Esophagus muscularis mucosa (tissue), 4 donors: Measurements from ENCODE around the gene KRTAP19-8. TPM values are rescaled to one million over a fixed set of nuclear protein-coding genes. Genes with fewer than 3 reads are reported as not detected.

Experiments used
- DNase-seq: peaks from one replicate; pipeline ENCODE4 v3.0.0-alpha.2; 2017; ENCODE audit errors: extremely low spot score
- H3K27ac ChIP-seq, 4 donors: fragments of 200-600 bp; sonication (generic); replicated peaks in 1 of 4; 1 replicate in 3 of 4; 2 replicates in 1 of 4; pipeline ENCODE4 v1.5.1; 2016 to 2019; ENCODE audit warnings: mild to moderate bottlenecking in 1 of 4
- H3K27me3 ChIP-seq, 4 donors: fragments of 200-600 bp; sonication (generic); one replicate each; pipeline versions ENCODE4 v1.5.1 to v1.6.0; 2016 to 2019
- H3K36me3 ChIP-seq, 4 donors: fragments of 200-600 bp; sonication (generic); one replicate each; pipeline ENCODE4 v1.5.1; 2016 to 2019
- H3K4me1 ChIP-seq, 4 donors: fragments of 200-600 bp; sonication (generic); one replicate each; pipeline ENCODE4 v1.5.1; 2016 to 2019
- H3K4me3 ChIP-seq, 4 donors: fragments of 200-600 bp; sonication (generic); 1 replicate in 2 of 4; 2 replicates in 2 of 4; pipeline ENCODE4 v1.5.1; 2016 to 2019; ENCODE audit warnings: mild to moderate bottlenecking in 4 of 4, moderate library complexity in 1 of 4
- H3K9me3 ChIP-seq, 4 donors: fragments of 200-600 bp; sonication (generic); 1 replicate in 3 of 4; 2 replicates in 1 of 4; pipeline ENCODE4 v1.5.1; 2016 to 2019
- CTCF ChIP-seq, 3 experiments: fragments of 200-600 bp in 2 of 3; fragments of 450-650 bp in 1 of 3; sonication (generic) in 2 of 3; IDR thresholded peaks; one replicate each; pipeline ENCODE4 v1.5.1; 2017 to 2019; ENCODE audit warnings: antibody characterized with exemption in 3 of 3, mild to moderate bottlenecking in 2 of 3, moderate library complexity in 1 of 3
- EP300 ChIP-seq: sonication (generic); formaldehyde crosslinking; IDR thresholded peaks from one replicate; pipeline ENCODE4 v1.6.1; 2017; ENCODE audit warnings: antibody characterized with exemption
- POLR2A ChIP-seq: fragments of 450-650 bp; IDR thresholded peaks from one replicate; pipeline ENCODE4 v1.6.1; 2017; ENCODE audit warnings: antibody characterized with exemption, moderate library complexity, mild to moderate bottlenecking, low read depth
- POLR2AphosphoS5 ChIP-seq, 2 donors: sonication (generic); formaldehyde crosslinking; IDR thresholded peaks; one replicate each; pipeline ENCODE4 v1.6.1; 2017; ENCODE audit warnings: antibody characterized with exemption in 2 of 2
- WGBS: methylation state at CpG from one replicate; pipeline ENCODE4 v1.1.5; 2018; 5-methylcytosine and 5-hydroxymethylcytosine counted together
- intact Hi-C: fragments of 100-400 bp; cut with DNase I; formaldehyde crosslinking; loops from one replicate; pipeline ENCODE4 v1.15.1; 2023
- total RNA-seq, 4 donors: library from RNA; depleted of rRNA; stranded (reverse); fragments of >200 nt; gene quantifications; one replicate each; pipeline versions ENCODE4 v1.1.0 to v1.2.1, GENCODE V29; 2016

The KRTAP19-8 gene
- total RNA-seq, 4 donors from 2014 or later, result not detected

- Histone ChIP-seq H3K4me3 (no peak overlapping the region), H3K27me3 (no peaks in the 10 kb centered on the region), H3K9me3 (no peaks in the 10 kb centered on the region), H3K36me3 (no peaks in the 10 kb centered on the region), H3K4me1 (no peaks in the 10 kb centered on the region), H3K27ac (no peak overlapping the region)
- DNase-seq, result no peak
- 81% methylated on average over 3 of the region's 3 CpGs for WGBS
- intact Hi-C loops, result no loop called here
- TF ChIP-seq EP300, result no peak
- no peak for TF ChIP-seq POLR2A
- no peak for TF ChIP-seq POLR2AphosphoS5 (IDR thresholded peaks at IDR 0.05)
- no peak for TF ChIP-seq CTCF (IDR thresholded peaks at IDR 0.05)
Observed at GRCh38 chr21:31050577-31051157, 12.4 kb upstream of the KRTAP19-8 start.

GRCh38 chr21:31045841-31046240 lies 7.6 kb upstream of the KRTAP19-8 start:
- no peaks in the 10 kb centered on the region for H3K36me3 ChIP-seq
- intact Hi-C loops, result no loop called here
- DNase-seq, result no peak
- H3K4me1 ChIP-seq, result no peaks in the 10 kb centered on the region
- H3K4me3 ChIP-seq, result no peak overlapping the region
- no peaks in the 10 kb centered on the region for H3K27me3 ChIP-seq
- TF ChIP-seq POLR2AphosphoS5 (IDR thresholded peaks at IDR 0.05) (no peak), EP300 (no peak), CTCF (IDR thresholded peaks at IDR 0.05) (no peak), POLR2A (no peak)
- H3K27ac ChIP-seq, result no peak overlapping the region
- H3K9me3 ChIP-seq, result no peaks in the 10 kb centered on the region
- WGBS, result 35% methylated on average over 3 of the region's 3 CpGs

- no peak for DNase-seq
- WGBS, result 84% methylated on average over 5 of the region's 5 CpGs
- Histone ChIP-seq H3K4me3 (no peak overlapping the region), H3K27ac (no peak overlapping the region), H3K4me1 (no peaks in the 10 kb centered on the region), H3K9me3 (no peaks in the 10 kb centered on the region), H3K36me3 (no peaks in the 10 kb centered on the region), H3K27me3 (no peaks in the 10 kb centered on the region)
- intact Hi-C loops, result no loop called here
- TF ChIP-seq EP300 (no peak), POLR2A (no peak), CTCF (IDR thresholded peaks at IDR 0.05) (no peak), POLR2AphosphoS5 (IDR thresholded peaks at IDR 0.05) (no peak)
Observed at GRCh38 chr21:31043471-31043870, 5.2 kb upstream of the KRTAP19-8 start.

GRCh38 chr21:31042080-31042464 lies 3.8 kb upstream of the KRTAP19-8 start:
- Histone ChIP-seq H3K27ac (no peak overlapping the region), H3K4me3 (no peak overlapping the region), H3K4me1 (no peaks in the 10 kb centered on the region), H3K9me3 (no peaks in the 10 kb centered on the region), H3K27me3 (no peaks in the 10 kb centered on the region), H3K36me3 (no peaks in the 10 kb centered on the region)
- 56% methylated on average over 1 of the region's 1 CpG for WGBS
- intact Hi-C loops, result no loop called here
- TF ChIP-seq CTCF (IDR thresholded peaks at IDR 0.05), result no peak
- no peak for TF ChIP-seq POLR2AphosphoS5 (IDR thresholded peaks at IDR 0.05)
- no peak for TF ChIP-seq POLR2A
- TF ChIP-seq EP300, result no peak
- DNase-seq, result no peak
